Sigmoid colon (tissue), 4 donors: ENCODE data around the gene NUCKS1.

Experiments
- EP300 ChIP-seq, 4 donors: sonication (generic); formaldehyde crosslinking; IDR thresholded peaks; one replicate each; pipeline ENCODE4 v1.6.1; 2017; ENCODE audit warnings: antibody characterized with exemption in 4 of 4
- POLR2AphosphoS5 ChIP-seq, 4 donors: sonication (generic); formaldehyde crosslinking; IDR thresholded peaks; one replicate each; pipeline ENCODE4 v1.6.1; 2017; ENCODE audit warnings: antibody characterized with exemption in 4 of 4
- TF ChIP-seq, protein P1 (sequence below), 4 experiments: fragments of 450-650 bp in 3 of 4; fragments of 200-600 bp in 1 of 4; IDR thresholded peaks; one replicate each; pipeline ENCODE4 v1.5.1; 2016 to 2019; ENCODE audit warnings: antibody characterized with exemption in 4 of 4, mild to moderate bottlenecking in 3 of 4, moderate library complexity in 2 of 4

DNA sequence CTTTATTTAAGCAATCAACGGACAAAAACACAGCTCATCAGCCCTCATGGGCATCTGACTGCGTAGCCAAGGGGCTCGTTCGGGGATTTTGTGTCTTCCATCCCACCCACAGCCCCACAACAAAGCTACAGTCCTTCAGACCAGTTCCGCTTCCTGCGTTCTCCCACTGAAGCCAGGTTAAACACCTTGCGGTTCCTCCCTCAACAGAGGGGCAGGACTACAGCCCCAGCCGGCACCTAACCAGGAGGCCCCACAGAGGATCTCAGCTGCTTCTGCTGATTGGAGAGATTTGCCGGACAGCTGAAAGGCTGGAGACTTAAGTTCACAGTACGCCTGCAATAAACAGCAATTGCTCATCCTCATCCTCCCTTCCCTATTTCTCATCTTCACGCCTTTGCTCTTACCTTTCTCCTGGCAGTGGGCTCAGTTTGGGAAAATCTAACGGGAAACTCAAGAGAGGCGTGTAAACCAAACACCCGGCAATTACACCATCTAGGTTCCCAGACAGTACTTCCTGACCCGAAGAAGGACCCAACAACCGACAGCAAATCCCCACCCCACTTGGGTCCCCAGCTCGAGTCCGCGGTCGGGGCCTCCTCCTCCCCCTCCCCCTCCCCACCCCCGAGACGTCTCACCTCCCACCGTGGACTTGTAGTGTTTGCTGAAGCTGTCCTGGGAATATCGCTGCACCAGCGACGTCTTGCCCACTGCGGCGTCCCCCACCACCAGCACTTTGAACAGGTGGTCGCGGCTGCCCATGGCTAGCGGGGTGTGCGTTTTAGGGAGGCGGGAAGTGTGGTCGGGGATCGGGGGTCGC, 24.4 kb upstream of the NUCKS1 start:
- TF ChIP-seq, protein P1, sequence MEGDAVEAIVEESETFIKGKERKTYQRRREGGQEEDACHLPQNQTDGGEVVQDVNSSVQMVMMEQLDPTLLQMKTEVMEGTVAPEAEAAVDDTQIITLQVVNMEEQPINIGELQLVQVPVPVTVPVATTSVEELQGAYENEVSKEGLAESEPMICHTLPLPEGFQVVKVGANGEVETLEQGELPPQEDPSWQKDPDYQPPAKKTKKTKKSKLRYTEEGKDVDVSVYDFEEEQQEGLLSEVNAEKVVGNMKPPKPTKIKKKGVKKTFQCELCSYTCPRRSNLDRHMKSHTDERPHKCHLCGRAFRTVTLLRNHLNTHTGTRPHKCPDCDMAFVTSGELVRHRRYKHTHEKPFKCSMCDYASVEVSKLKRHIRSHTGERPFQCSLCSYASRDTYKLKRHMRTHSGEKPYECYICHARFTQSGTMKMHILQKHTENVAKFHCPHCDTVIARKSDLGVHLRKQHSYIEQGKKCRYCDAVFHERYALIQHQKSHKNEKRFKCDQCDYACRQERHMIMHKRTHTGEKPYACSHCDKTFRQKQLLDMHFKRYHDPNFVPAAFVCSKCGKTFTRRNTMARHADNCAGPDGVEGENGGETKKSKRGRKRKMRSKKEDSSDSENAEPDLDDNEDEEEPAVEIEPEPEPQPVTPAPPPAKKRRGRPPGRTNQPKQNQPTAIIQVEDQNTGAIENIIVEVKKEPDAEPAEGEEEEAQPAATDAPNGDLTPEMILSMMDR (IDR thresholded peaks at IDR 0.05), result no peak
- no peak for TF ChIP-seq EP300 (IDR thresholded peaks at IDR 0.05)
- TF ChIP-seq POLR2AphosphoS5 (IDR thresholded peaks at IDR 0.05), result no peak
